HK-2 (cell line): ENCODE data around the gene BET1L.
"Not testable (repeated sequence)": the region's sequence is repeated elsewhere in the genome, so short reads cannot be mapped to it uniquely, and the experiment has no call there.

ENCODE experiments used
- DNase-seq: peaks from one replicate; pipeline ENCODE4 v3.0.0-alpha.2; 2018; ENCODE audit not compliant: unreplicated experiment

BET1L gene

GRCh38 chr11:207208-207862 lies at the start of gene BET1L, which contains the start of gene RIC8A:
TSS of gene BET1L (minus strand) at chr11:207399. CDS start at chr11:207321, 78 bp downstream.
TSS of gene RIC8A (plus strand) at chr11:207708. CDS start at chr11:208855, 1,147 bp downstream.
- peak; percentile 91 for DNase-seq

GRCh38 chr11:255816-256215 lies 48.6 kb upstream of the BET1L start:
- no peak for DNase-seq

- no peak for DNase-seq
These were observed 48.0 kb upstream of the BET1L start for GRCh38 chr11:255176-255575.

- DNase-seq = no peak
These were observed 46.7 kb upstream of the BET1L start for GRCh38 chr11:253886-254270.

- DNase-seq = no peak
These were observed 46.1 kb upstream of the BET1L start for GRCh38 chr11:253160-253885.

GRCh38 chr11:252666-253065 lies 45.5 kb upstream of the BET1L start:
- no peak for DNase-seq

GRCh38 chr11:251550-251949 lies 44.4 kb upstream of the BET1L start:
- no peak for DNase-seq

- peak; percentile 33 for DNase-seq
These were observed 43.6 kb upstream of the BET1L start for GRCh38 chr11:250740-251299.

GRCh38 chr11:250274-250673 lies 43.1 kb upstream of the BET1L start:
- no peak for DNase-seq

GRCh38 chr11:249062-249461 lies 41.9 kb upstream of the BET1L start:
- DNase-seq = no peak

- no peak for DNase-seq
These were observed 37.2 kb upstream of the BET1L start for GRCh38 chr11:244376-244775.

GRCh38 chr11:241634-242033 lies 34.4 kb upstream of the BET1L start:
- DNase-seq = no peak

- DNase-seq = no peak
These were observed 33.1 kb upstream of the BET1L start for GRCh38 chr11:240315-240714.

- DNase-seq = not testable (repeated sequence)
These were observed 31.1 kb upstream of the BET1L start for GRCh38 chr11:238346-238745.

GRCh38 chr11:236774-237767 lies 29.9 kb upstream of the BET1L start, which contains the start of gene PSMD13:
TSS of gene PSMD13 (plus strand) at chr11:236976. CDS start at chr11:237050, 74 bp downstream.
- DNase-seq = peak; percentile 67

GRCh38 chr11:235997-236773 lies 29.0 kb upstream of the BET1L start, which contains the start of gene SIRT3:
TSS of gene SIRT3 (minus strand) at chr11:236342. CDS start at chr11:236328, 14 bp downstream.
- peak; percentile 87 for DNase-seq

GRCh38 chr11:235609-235996 lies 28.4 kb upstream of the BET1L start:
- DNase-seq = no peak

- DNase-seq = no peak
These were observed 28.0 kb upstream of the BET1L start for GRCh38 chr11:235180-235579.

GRCh38 chr11:232783-233565 lies 25.8 kb upstream of the BET1L start:
- DNase-seq = no peak

GRCh38 chr11:230431-230830 lies 23.2 kb upstream of the BET1L start:
- DNase-seq = no peak
